Mucosa of stomach (tissue), 1 donor: ENCODE data around the gene SCLT1.

Experiments
- H3K27me3 ChIP-seq: one replicate; pipeline ENCODE4 v1.7.0; 2013; ENCODE audit warnings: mild to moderate bottlenecking, low read length; ENCODE audit not compliant: control insufficient read depth, insufficient read depth
- H3K36me3 ChIP-seq: one replicate; pipeline ENCODE4 v1.7.0; 2013; ENCODE audit warnings: low read length; ENCODE audit not compliant: control insufficient read depth, insufficient read depth
- H3K4me1 ChIP-seq: one replicate; pipeline ENCODE4 v1.7.0; 2013; ENCODE audit warnings: mild to moderate bottlenecking, low read length; ENCODE audit not compliant: control insufficient read depth, insufficient read depth
- H3K4me3 ChIP-seq: one replicate; pipeline ENCODE4 v1.7.0; 2013; ENCODE audit warnings: low read length
- H3K9ac ChIP-seq: one replicate; pipeline ENCODE4 v1.7.0; 2013; ENCODE audit warnings: mild to moderate bottlenecking, low read length, moderate library complexity
- H3K9me3 ChIP-seq: one replicate; pipeline ENCODE4 v1.7.0; 2013; ENCODE audit warnings: mild to moderate bottlenecking, low read length, moderate library complexity; ENCODE audit not compliant: control insufficient read depth
- donor health status: Pancreatic carcinoma.

SCLT1 gene

DNA sequence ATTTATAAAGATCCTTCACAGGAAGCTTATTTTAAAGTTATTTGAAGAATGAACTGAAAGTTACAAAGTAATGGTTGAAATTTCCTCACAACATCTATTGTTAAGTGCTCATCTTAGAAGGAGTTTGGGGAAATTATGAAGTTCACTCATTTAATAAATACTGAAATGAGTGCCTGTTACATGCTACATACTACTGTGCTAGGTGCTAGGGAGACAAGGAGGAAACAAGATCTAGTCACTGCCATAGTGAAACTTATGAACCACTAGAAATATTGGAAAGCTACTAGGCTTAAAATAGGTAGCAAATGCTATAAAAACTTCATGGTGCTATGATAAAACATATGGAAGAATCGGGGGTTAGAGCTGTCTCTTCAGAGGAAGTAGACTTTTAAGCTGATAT, 186.8 kb downstream of the SCLT1 start:
- Histone ChIP-seq H3K4me3 (no peak overlapping the region), H3K27me3 (no peaks in the 10 kb centered on the region), H3K9ac (no peak overlapping the region), H3K36me3 (no peaks in the 10 kb centered on the region), H3K4me1 (no peaks in the 10 kb centered on the region), H3K9me3 (no peaks in the 10 kb centered on the region)

GRCh38 chr4:128904821-128905220, 188.5 kb downstream of the SCLT1 start:
- no peaks in the 10 kb centered on the region for H3K4me1 ChIP-seq
- no peaks in the 10 kb centered on the region for H3K9me3 ChIP-seq
- H3K9ac ChIP-seq: no peak overlapping the region
- H3K36me3 ChIP-seq: no peaks in the 10 kb centered on the region
- no peaks in the 10 kb centered on the region for H3K27me3 ChIP-seq
- no peak overlapping the region for H3K4me3 ChIP-seq

- Histone ChIP-seq H3K36me3 (no peaks in the 10 kb centered on the region), H3K27me3 (no peaks in the 10 kb centered on the region), H3K9ac (no peak overlapping the region), H3K4me3 (no peak overlapping the region), H3K9me3 (no peaks in the 10 kb centered on the region), H3K4me1 (no peaks in the 10 kb centered on the region)
Measured at GRCh38 chr4:128880662-128881061, 212.7 kb downstream of the SCLT1 start.

DNA sequence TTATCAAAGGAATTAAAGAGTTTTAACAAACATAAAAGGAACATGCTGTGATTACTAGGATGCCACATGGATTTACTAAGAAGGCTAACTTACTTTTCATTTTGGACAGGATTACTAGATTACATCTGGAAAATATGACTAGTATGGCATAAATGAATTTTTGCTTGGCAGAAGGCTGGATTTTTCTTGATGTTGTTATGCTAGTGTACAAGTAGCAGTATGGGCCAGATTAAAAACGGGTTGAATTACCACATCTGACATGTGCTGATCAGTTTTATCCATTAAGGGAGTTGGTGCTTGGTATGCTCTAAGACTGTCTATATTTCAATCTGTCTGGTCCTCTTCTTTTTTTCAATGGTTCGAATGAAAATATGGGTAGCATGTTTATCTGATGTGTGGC, 213.4 kb downstream of the SCLT1 start:
- H3K27me3 ChIP-seq: no peaks in the 10 kb centered on the region
- no peaks in the 10 kb centered on the region for H3K36me3 ChIP-seq
- no peak overlapping the region for H3K4me3 ChIP-seq
- H3K9ac ChIP-seq: no peak overlapping the region
- H3K9me3 ChIP-seq: no peaks in the 10 kb centered on the region
- no peaks in the 10 kb centered on the region for H3K4me1 ChIP-seq

DNA sequence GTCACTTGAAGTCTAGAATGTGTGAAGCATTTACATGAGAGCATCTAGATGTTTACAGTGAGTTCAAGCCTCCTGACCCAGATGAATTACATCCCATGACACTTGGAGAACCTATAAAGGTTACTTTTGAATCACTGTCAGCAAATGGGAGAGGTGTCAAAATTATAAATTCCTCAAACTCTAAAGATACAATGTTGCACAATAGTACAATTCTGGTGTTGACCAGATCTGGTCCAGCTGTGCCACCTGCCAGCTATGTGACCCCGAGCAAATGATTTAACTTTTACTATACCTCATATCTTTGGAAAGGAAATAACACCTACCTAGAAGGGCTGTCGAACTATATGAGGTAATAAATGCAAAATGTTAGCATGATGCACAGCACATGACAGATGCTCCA, 214.1 kb downstream of the SCLT1 start:
- H3K36me3 ChIP-seq: no peaks in the 10 kb centered on the region
- H3K27me3 ChIP-seq: no peaks in the 10 kb centered on the region
- no peak overlapping the region for H3K4me3 ChIP-seq
- H3K9me3 ChIP-seq: no peaks in the 10 kb centered on the region
- H3K4me1 ChIP-seq: no peaks in the 10 kb centered on the region
- H3K9ac ChIP-seq: no peak overlapping the region

DNA sequence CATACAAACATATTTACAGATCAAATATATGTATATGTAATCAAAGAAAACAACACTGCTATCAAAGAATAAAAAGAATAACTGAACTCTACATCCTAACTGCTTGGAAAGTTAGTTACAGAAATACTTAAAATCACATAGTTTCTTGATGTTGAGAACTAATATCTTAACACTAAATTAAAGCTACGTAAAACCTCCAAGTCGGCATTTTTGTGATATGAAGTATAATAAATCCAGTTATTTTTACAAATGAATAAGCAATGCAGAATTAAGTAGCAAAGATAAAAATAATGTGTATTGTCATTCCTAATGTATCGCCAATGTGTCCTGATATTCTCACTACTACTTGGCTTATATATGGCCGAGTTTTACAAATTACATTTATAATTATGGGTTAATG, 215.4 kb downstream of the SCLT1 start:
- H3K36me3 ChIP-seq: no peaks in the 10 kb centered on the region
- H3K4me1 ChIP-seq: no peaks in the 10 kb centered on the region
- no peaks in the 10 kb centered on the region for H3K9me3 ChIP-seq
- H3K4me3 ChIP-seq: no peak overlapping the region
- H3K9ac ChIP-seq: no peak overlapping the region
- no peaks in the 10 kb centered on the region for H3K27me3 ChIP-seq

DNA sequence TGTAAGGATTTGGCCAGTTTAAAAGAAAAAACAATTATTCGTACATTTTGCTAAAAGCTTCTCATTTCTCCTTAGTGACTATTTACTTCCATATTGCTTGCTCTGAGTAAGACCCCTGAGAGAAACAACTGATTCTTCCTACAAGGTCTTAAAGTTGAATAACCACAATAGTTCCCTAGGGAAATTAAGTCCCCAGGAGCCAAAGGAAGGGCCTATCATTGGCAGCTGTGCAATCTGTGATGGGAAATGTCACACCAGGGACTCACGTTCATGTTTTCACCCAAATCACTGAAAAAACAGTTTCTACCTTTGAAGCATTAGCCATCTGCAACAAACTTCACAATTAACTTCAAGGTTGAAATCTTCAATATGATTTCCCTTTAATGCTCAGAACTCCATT, 217.1 kb downstream of the SCLT1 start:
- Histone ChIP-seq H3K4me3 (no peak overlapping the region), H3K27me3 (no peaks in the 10 kb centered on the region), H3K4me1 (no peaks in the 10 kb centered on the region), H3K9ac (no peak overlapping the region), H3K36me3 (no peaks in the 10 kb centered on the region), H3K9me3 (no peaks in the 10 kb centered on the region)

- no peaks in the 10 kb centered on the region for H3K36me3 ChIP-seq
Measured at GRCh38 chr4:128871948-128872347, 221.4 kb downstream of the SCLT1 start.

DNA sequence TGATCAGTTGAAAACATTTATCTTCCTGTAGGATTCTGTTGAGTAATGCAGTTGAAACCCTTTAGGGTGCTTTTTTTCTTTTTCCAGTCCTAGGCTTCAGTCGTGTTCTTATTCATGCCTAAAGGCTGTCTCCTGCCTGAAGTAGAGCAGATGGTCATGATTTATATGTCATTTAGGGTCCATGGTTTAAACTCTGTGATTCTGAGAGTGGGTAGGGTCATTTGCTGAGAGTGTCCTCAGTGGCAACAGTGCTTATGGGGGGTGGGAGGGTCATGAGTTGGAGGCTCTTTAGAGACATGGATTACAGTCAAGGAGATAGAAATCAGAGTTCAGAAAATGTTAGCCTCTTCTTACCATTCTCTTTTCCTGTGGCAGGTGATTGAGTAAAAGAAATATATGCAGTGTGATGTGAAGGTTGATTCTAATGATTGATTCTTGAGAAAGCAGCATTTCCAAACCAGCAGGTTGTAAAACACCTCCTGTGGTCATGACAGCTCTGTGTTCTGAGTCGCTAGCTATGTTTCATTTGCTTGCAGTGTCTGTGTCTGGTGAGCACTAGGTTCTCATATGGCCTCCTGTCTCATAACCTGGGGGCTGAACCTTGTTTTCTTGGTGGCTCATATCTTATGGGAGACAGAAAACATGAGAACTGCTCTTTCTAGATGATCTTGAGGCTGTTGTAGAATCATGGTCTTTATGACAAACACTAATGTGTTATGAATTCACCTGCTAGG, 223.4 kb downstream of the SCLT1 start:
- Histone ChIP-seq H3K27me3 (no peaks in the 10 kb centered on the region), H3K4me1 (no peaks in the 10 kb centered on the region), H3K9me3 (no peaks in the 10 kb centered on the region), H3K36me3 (no peaks in the 10 kb centered on the region), H3K4me3 (no peak overlapping the region), H3K9ac (no peak overlapping the region)

More at GRCh38 chr4:128871948-128872347, 221.4 kb downstream of the SCLT1 start:
- H3K4me3 ChIP-seq: no peak overlapping the region
- H3K9ac ChIP-seq: no peak overlapping the region
- H3K27me3 ChIP-seq: no peaks in the 10 kb centered on the region
- no peaks in the 10 kb centered on the region for H3K4me1 ChIP-seq
- no peaks in the 10 kb centered on the region for H3K9me3 ChIP-seq

DNA sequence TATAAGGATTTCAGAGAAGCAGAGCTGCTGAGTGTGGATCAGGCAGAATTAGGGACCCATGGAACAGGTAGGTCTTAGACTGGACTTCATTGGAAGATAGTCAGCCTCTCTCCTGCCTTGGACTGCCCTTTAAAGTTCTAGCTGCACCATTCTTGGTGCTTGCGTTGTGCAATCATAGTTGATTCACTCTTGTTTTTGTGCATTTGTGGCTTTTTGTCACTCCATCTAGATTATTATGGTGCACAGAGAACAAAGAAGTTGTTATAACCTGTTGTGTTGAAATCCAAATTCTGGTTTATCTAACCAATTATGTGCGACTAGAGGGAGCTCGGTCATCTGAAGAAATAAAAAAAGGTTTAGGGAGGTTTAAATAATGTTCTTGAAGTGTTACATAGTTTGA, 224.6 kb downstream of the SCLT1 start:
- Histone ChIP-seq H3K36me3 (no peaks in the 10 kb centered on the region), H3K9me3 (no peaks in the 10 kb centered on the region), H3K9ac (no peak overlapping the region), H3K4me3 (no peak overlapping the region), H3K4me1 (no peaks in the 10 kb centered on the region), H3K27me3 (no peaks in the 10 kb centered on the region)

DNA sequence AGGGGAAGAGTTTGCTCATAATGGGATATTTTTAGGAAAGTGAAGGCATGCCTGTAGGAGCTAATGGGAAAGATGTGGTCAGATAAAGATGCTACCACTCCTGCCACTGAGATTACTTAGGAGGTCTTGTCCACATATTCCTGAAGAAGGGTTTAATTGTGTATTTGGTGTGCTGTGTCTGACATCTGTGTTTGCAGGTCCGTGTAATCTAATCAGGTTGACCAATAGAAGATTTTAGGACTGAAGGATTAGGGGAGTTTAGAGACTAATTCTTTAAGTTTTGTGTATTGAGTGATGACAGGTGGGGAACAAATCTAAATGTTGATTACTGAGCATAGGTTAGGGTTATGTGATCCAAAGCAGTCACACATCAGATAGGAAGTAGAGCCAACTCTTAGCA, 226.6 kb downstream of the SCLT1 start:
- Histone ChIP-seq H3K27me3 (no peaks in the 10 kb centered on the region), H3K9ac (no peak overlapping the region), H3K4me1 (no peaks in the 10 kb centered on the region), H3K36me3 (no peaks in the 10 kb centered on the region), H3K9me3 (no peaks in the 10 kb centered on the region), H3K4me3 (no peak overlapping the region)

- no peaks in the 10 kb centered on the region for H3K36me3 ChIP-seq
Measured at GRCh38 chr4:128866269-128866668, 227.1 kb downstream of the SCLT1 start.

GRCh38 chr4:128865132-128865531, 228.2 kb downstream of the SCLT1 start:
- no peaks in the 10 kb centered on the region for H3K36me3 ChIP-seq
- H3K4me1 ChIP-seq: no peaks in the 10 kb centered on the region
- H3K27me3 ChIP-seq: no peaks in the 10 kb centered on the region
- H3K4me3 ChIP-seq: no peak overlapping the region
- H3K9ac ChIP-seq: no peak overlapping the region
- H3K9me3 ChIP-seq: no peaks in the 10 kb centered on the region

More at GRCh38 chr4:128866269-128866668, 227.1 kb downstream of the SCLT1 start:
- H3K4me3 ChIP-seq: no peak overlapping the region
- H3K9me3 ChIP-seq: no peaks in the 10 kb centered on the region
- H3K27me3 ChIP-seq: no peaks in the 10 kb centered on the region
- H3K9ac ChIP-seq: no peak overlapping the region
- no peaks in the 10 kb centered on the region for H3K4me1 ChIP-seq
